Lung (tissue), 12 donors: ENCODE measurements around the gene KCNH3. TPM values are rescaled to one million over a fixed set of nuclear protein-coding genes. Genes with fewer than 3 reads are reported as not detected.

Experiments used
- ATAC-seq: fragments of 200-7000 bp; cut with Tn5 transposase; one replicate; pipeline ENCODE4 v1.9.1; 2020; ENCODE audit warnings: moderate number of reproducible peaks; ENCODE audit not compliant: insufficient read depth, low FRiP score
- DNase-seq, 3 donors: peaks; one replicate each; pipeline ENCODE4 v3.0.0-alpha.2; 2013 to 2017
- H3K27ac ChIP-seq, 2 donors: one replicate each; pipeline ENCODE4 v1.5.1; 2013; ENCODE audit warnings: mild to moderate bottlenecking in 2 of 2, moderate library complexity in 2 of 2, control low read depth in 1 of 2, inconsistent platforms in 1 of 2, low read depth in 1 of 2, low read length in 1 of 2
- H3K27me3 ChIP-seq, 3 donors: one replicate each; pipeline ENCODE4 v1.5.1; 2013; ENCODE audit warnings: low read length in 2 of 3; ENCODE audit not compliant: control insufficient read depth in 3 of 3, insufficient read depth in 3 of 3
- H3K36me3 ChIP-seq, 4 donors: one replicate each; pipeline ENCODE4 v1.5.1; 2013; ENCODE audit warnings: low read length in 4 of 4, mild to moderate bottlenecking in 1 of 4, moderate library complexity in 1 of 4; ENCODE audit not compliant: control insufficient read depth in 4 of 4, insufficient read depth in 4 of 4
- H3K4me1 ChIP-seq, 5 donors: one replicate each; pipeline ENCODE4 v1.5.1; 2013; ENCODE audit warnings: low read length in 5 of 5, mild to moderate bottlenecking in 2 of 5, moderate library complexity in 1 of 5; ENCODE audit not compliant: control insufficient read depth in 5 of 5, insufficient read depth in 5 of 5
- H3K4me3 ChIP-seq: one replicate; pipeline ENCODE4 v1.5.1; 2013; ENCODE audit warnings: mild to moderate bottlenecking, control low read depth, moderate library complexity
- H3K9ac ChIP-seq, 2 donors: one replicate each; pipeline ENCODE4 v1.5.1; 2013; ENCODE audit warnings: low read length in 2 of 2, control low read depth in 1 of 2; ENCODE audit not compliant: insufficient read depth in 1 of 2
- H3K9me3 ChIP-seq, 4 donors: one replicate each; pipeline ENCODE4 v1.5.1; 2013; ENCODE audit warnings: low read length in 3 of 4, mild to moderate bottlenecking in 1 of 4, moderate library complexity in 1 of 4; ENCODE audit not compliant: control insufficient read depth in 4 of 4, insufficient read depth in 3 of 4
- CTCF ChIP-seq: IDR thresholded peaks from 2 replicates; pipeline ENCODE4 v1.5.1; 2012; ENCODE audit warnings: mild to moderate bottlenecking; ENCODE audit errors: control extremely low read depth, extremely low read depth
- WGBS, 2 donors: extraction: QIAGEN DNeasy Blood & Tissue Kit; methylation state at CpG; one replicate each; pipeline ENCODE4 v1.1.7; 2013; 5-methylcytosine and 5-hydroxymethylcytosine counted together
- polyA plus RNA-seq, 2 donors: library from polyadenylated mRNA; stranded (reverse); fragments of 200-250 nt; gene quantifications; one replicate each; pipeline ENCODE4 v1.2.1, GENCODE V29; 2013
- total RNA-seq, 2 donors: library from RNA; depleted of rRNA in 1 of 2; stranded (reverse); fragments of >200 nt in 1 of 2; gene quantifications; one replicate each; pipeline ENCODE4 v1.2.1, GENCODE V29; 2014 to 2021
- donor health status: control.
- donor health status: control.
- donor health status: Bipolar disorder and iron deficiency.
- donor health status: healthy.
- donor health status: DM: yes; HTN: yes; CAD: no.

The KCNH3 gene
- total and polyA plus RNA-seq, 4 donors, result 1.1 to 7.1 (median 1.6) TPM

GRCh38 chr12:49588721-49589516 lies 50.1 kb downstream of the KCNH3 start:
- Histone ChIP-seq H3K9ac (no peak overlapping the region), H3K27me3 (no peaks in the 10 kb centered on the region), H3K36me3 (peaks cover 0 to 13% (median 10%) of the 10 kb centered on the region in 4 donors), H3K9me3 (peaks cover 0 to 3% (median 0%) of the 10 kb centered on the region in 4 donors), H3K4me1 (peaks cover 0 to under 1% (median 0%) of the 10 kb centered on the region in 5 donors), H3K4me3 (no peak overlapping the region), H3K27ac (no peak overlapping the region)
- DNase-seq (no peak), ATAC-seq (no peak)
- 80 to 83% methylated on average over 4 of the region's 4 CpGs for WGBS, 2 donors
- TF ChIP-seq CTCF, result no peak

GRCh38 chr12:49598527-49598926 lies 59.7 kb downstream of the KCNH3 start:
- H3K9ac ChIP-seq, result no peak overlapping the region
- no peaks in the 10 kb centered on the region for H3K9me3 ChIP-seq
- DNase-seq (no peak), ATAC-seq (no peak)
- no peak overlapping the region for H3K27ac ChIP-seq
- H3K4me3 ChIP-seq, result no peak overlapping the region
- no peaks in the 10 kb centered on the region for H3K27me3 ChIP-seq
- TF ChIP-seq CTCF, result no peak
- H3K4me1 ChIP-seq, result no peaks in the 10 kb centered on the region
- 88 to 90% methylated on average over 10 of the region's 10 CpGs for WGBS, 2 donors
- peaks cover 0 to 3% (median 1%) of the 10 kb centered on the region in 4 donors for H3K36me3 ChIP-seq

GRCh38 chr12:49599961-49600360 lies 61.1 kb downstream of the KCNH3 start:
- H3K27ac ChIP-seq, result no peak overlapping the region
- H3K27me3 ChIP-seq, result no peaks in the 10 kb centered on the region
- ATAC-seq, result no peak
- no peak overlapping the region for H3K4me3 ChIP-seq
- 95 to 100% methylated on average over 8 of the region's 8 CpGs for WGBS, 2 donors
- H3K4me1 ChIP-seq, result peaks cover 0 to 6% (median 0%) of the 10 kb centered on the region in 5 donors
- DNase-seq, result no peak
- no peak overlapping the region for H3K9ac ChIP-seq
- peaks cover 0 to 6% (median 1%) of the 10 kb centered on the region in 4 donors for H3K36me3 ChIP-seq
- no peaks in the 10 kb centered on the region for H3K9me3 ChIP-seq
- TF ChIP-seq CTCF, result no peak

GRCh38 chr12:49603721-49604120 lies 64.9 kb downstream of the KCNH3 start:
- Histone ChIP-seq H3K36me3 (peaks cover 0 to 6% (median 1%) of the 10 kb centered on the region in 4 donors), H3K27me3 (no peaks in the 10 kb centered on the region), H3K9me3 (no peaks in the 10 kb centered on the region), H3K4me1 (peaks cover 0 to 10% (median 0%) of the 10 kb centered on the region in 5 donors), H3K4me3 (no peak overlapping the region), H3K9ac (no peak overlapping the region), H3K27ac (no peak overlapping the region)
- DNase-seq, result no peak
- WGBS, 2 donors, result 82 to 90% methylated on average over 1 of the region's 1 CpG
- ATAC-seq, result no peak
- no peak for TF ChIP-seq CTCF
